ENCODE measurements around the gene ADAMTS10.
"Not testable (repeated sequence)": the region's sequence is repeated elsewhere in the genome, so short reads cannot be mapped to it uniquely, and the experiment has no call there.

The ADAMTS10 gene

GRCh38 chr19:8592231-8593009 lies 18.1 kb downstream of the ADAMTS10 start:
- DNase-seq (ENCODE audit: low read depth) = peak; percentile 71

- DNase-seq (ENCODE audit: low read depth) = no peak
These were observed 21.3 kb downstream of the ADAMTS10 start for GRCh38 chr19:8589177-8589714.

GRCh38 chr19:8585894-8586750 lies 24.4 kb downstream of the ADAMTS10 start:
- no peak for DNase-seq (ENCODE audit: low read depth)

- DNase-seq (ENCODE audit: low read depth) = no peak
These were observed 25.3 kb downstream of the ADAMTS10 start for GRCh38 chr19:8584965-8585893.

- DNase-seq (ENCODE audit: low read depth) = peak; percentile 30
These were observed 29.7 kb downstream of the ADAMTS10 start for GRCh38 chr19:8580710-8581281.

- DNase-seq (ENCODE audit: low read depth) = peak; percentile 30
These were observed 31.8 kb downstream of the ADAMTS10 start for GRCh38 chr19:8578642-8579265.

GRCh38 chr19:8577741-8578140 lies 32.8 kb downstream of the ADAMTS10 start:
- DNase-seq (ENCODE audit: low read depth) = no peak

- DNase-seq (ENCODE audit: low read depth) = no peak
These were observed 33.3 kb downstream of the ADAMTS10 start, which contains the start of gene MYO1F for GRCh38 chr19:8577247-8577646. Gene MYO1F (minus strand): TSS chr19:8577442. CDS start chr19:8577309, 133 bp downstream.

- no peak for DNase-seq (ENCODE audit: low read depth)
These were observed 34.1 kb downstream of the ADAMTS10 start for GRCh38 chr19:8576273-8576993.

- no peak for DNase-seq (ENCODE audit: low read depth)
These were observed 35.0 kb downstream of the ADAMTS10 start for GRCh38 chr19:8575467-8575997.

GRCh38 chr19:8574619-8574922 lies 35.9 kb downstream of the ADAMTS10 start:
- DNase-seq (ENCODE audit: low read depth) = not testable (repeated sequence)

GRCh38 chr19:8573316-8573715 lies 37.2 kb downstream of the ADAMTS10 start:
- DNase-seq (ENCODE audit: low read depth) = no peak

GRCh38 chr19:8571006-8571411 lies 39.5 kb downstream of the ADAMTS10 start:
- peak; percentile 44 for DNase-seq (ENCODE audit: low read depth)

GRCh38 chr19:8569066-8569771 lies 41.3 kb downstream of the ADAMTS10 start:
- DNase-seq (ENCODE audit: low read depth) = peak; percentile 86

GRCh38 chr19:8567522-8568172 lies 42.9 kb downstream of the ADAMTS10 start:
- DNase-seq (ENCODE audit: low read depth) = no peak

- no peak for DNase-seq (ENCODE audit: low read depth)
These were observed 43.7 kb downstream of the ADAMTS10 start for GRCh38 chr19:8566855-8567254.

GRCh38 chr19:8564866-8565265 lies 45.6 kb downstream of the ADAMTS10 start:
- not testable (repeated sequence) for DNase-seq (ENCODE audit: low read depth)

- DNase-seq (ENCODE audit: low read depth) = no peak
These were observed 49.3 kb downstream of the ADAMTS10 start for GRCh38 chr19:8561075-8561764.
